H9 (cell line): Measurements from ENCODE around the gene USP17L27. TPM values are rescaled to one million over a fixed set of nuclear protein-coding genes. Genes with fewer than 3 reads are reported as not detected.
"Not testable (repeated sequence)": the region's sequence is repeated elsewhere in the genome, so short reads cannot be mapped to it uniquely, and the experiment has no call there.

Experiments
- DNase-seq: peaks from one replicate; pipeline ENCODE4 v3.0.0-alpha.2; 2017
- H2AFZ ChIP-seq: one replicate; pipeline ENCODE4 v1.6.1; 2013; ENCODE audit warnings: mild to moderate bottlenecking, low read length, control low read depth, moderate library complexity
- H2AK5ac ChIP-seq: 2 replicates; pipeline ENCODE4 v1.6.1; 2013; ENCODE audit warnings: low read length, control low read depth, mixed read lengths; ENCODE audit not compliant: insufficient read length
- H2BK120ac ChIP-seq: one replicate; pipeline ENCODE4 v1.6.1; 2013; ENCODE audit warnings: low read depth, mild to moderate bottlenecking, low read length, control low read depth, inconsistent platforms; ENCODE audit not compliant: poor library complexity, severe bottlenecking
- H2BK12ac ChIP-seq: 2 replicates; pipeline ENCODE4 v1.6.1; 2013; ENCODE audit warnings: low read length, control low read depth, mixed read lengths, low read depth; ENCODE audit not compliant: insufficient read length
- H2BK15ac ChIP-seq: 2 replicates; pipeline ENCODE4 v1.6.1; 2013; ENCODE audit warnings: low read depth, low read length, control low read depth
- H2BK20ac ChIP-seq: one replicate; pipeline ENCODE4 v1.6.1; 2013; ENCODE audit warnings: low read depth, mild to moderate bottlenecking, low read length, control low read depth, inconsistent platforms; ENCODE audit not compliant: poor library complexity, severe bottlenecking
- H2BK5ac ChIP-seq: 2 replicates; pipeline ENCODE4 v1.6.1; 2013; ENCODE audit warnings: low read length, control low read depth, mixed read lengths; ENCODE audit not compliant: insufficient read length
- H3K14ac ChIP-seq: 2 replicates; pipeline ENCODE4 v1.6.1; 2013; ENCODE audit warnings: low read length, control low read depth; ENCODE audit not compliant: insufficient read depth
- H3K18ac ChIP-seq: 2 replicates; pipeline ENCODE4 v1.6.1; 2013; ENCODE audit warnings: low read depth, mild to moderate bottlenecking, mixed read lengths, low read length, control low read depth; ENCODE audit not compliant: insufficient read length
- H3K23ac ChIP-seq: 2 replicates; pipeline ENCODE4 v1.6.1; 2013; ENCODE audit warnings: low read length, control low read depth, mixed read lengths, low read depth; ENCODE audit not compliant: insufficient read length
- H3K23me2 ChIP-seq: 2 replicates; pipeline ENCODE4 v1.6.1; 2013; ENCODE audit warnings: low read depth, mild to moderate bottlenecking, mixed read lengths, low read length, control low read depth; ENCODE audit not compliant: insufficient read length, poor library complexity, severe bottlenecking
- H3K27ac ChIP-seq: 2 replicates; pipeline ENCODE4 v1.5.1; 2013; ENCODE audit warnings: low read length, control low read depth, mixed read lengths, low read depth; ENCODE audit not compliant: insufficient read length
- H3K27me3 ChIP-seq: 2 replicates; pipeline ENCODE4 v1.6.1; 2013; ENCODE audit warnings: low read length, control low read depth, inconsistent platforms; ENCODE audit not compliant: insufficient read depth
- H3K4ac ChIP-seq: 2 replicates; pipeline ENCODE4 v1.6.1; 2013; ENCODE audit warnings: low read depth, mild to moderate bottlenecking, control low read depth, inconsistent platforms, low read length, moderate library complexity
- H3K4me1 ChIP-seq: 2 replicates; pipeline ENCODE4 v1.6.1; 2013; ENCODE audit warnings: low read length, control low read depth, inconsistent platforms; ENCODE audit not compliant: insufficient read depth
- H3K4me2 ChIP-seq: 2 replicates; pipeline ENCODE4 v1.6.1; 2013; ENCODE audit warnings: low read length, control low read depth, mixed read lengths; ENCODE audit not compliant: insufficient read length, insufficient read depth
- H3K56ac ChIP-seq: 2 replicates; pipeline ENCODE4 v1.6.1; 2013; ENCODE audit warnings: low read depth, mild to moderate bottlenecking, mixed read lengths, low read length, control low read depth; ENCODE audit not compliant: insufficient read length
- H3K79me1 ChIP-seq: 2 replicates; pipeline ENCODE4 v1.6.1; 2013; ENCODE audit warnings: low read depth, mild to moderate bottlenecking, moderate library complexity, low read length, control low read depth, inconsistent platforms; ENCODE audit not compliant: insufficient read depth, poor library complexity, severe bottlenecking
- H3K79me2 ChIP-seq: 2 replicates; pipeline ENCODE4 v1.6.1; 2013; ENCODE audit warnings: low read length, control low read depth, inconsistent platforms; ENCODE audit not compliant: insufficient read depth
- H3K9ac ChIP-seq: 2 replicates; pipeline ENCODE4 v1.6.1; 2013; ENCODE audit warnings: low read length, control low read depth, mixed read lengths; ENCODE audit not compliant: insufficient read length; ENCODE audit errors: extremely low read depth
- H3K9me3 ChIP-seq: one replicate; pipeline ENCODE4 v1.6.1; 2013; ENCODE audit warnings: low read depth, low read length, inconsistent platforms; ENCODE audit not compliant: control insufficient read depth
- H3T11ph ChIP-seq: one replicate; pipeline ENCODE4 v1.6.1; 2013; ENCODE audit warnings: mild to moderate bottlenecking, low read length, control low read depth, inconsistent platforms
- H4K20me1 ChIP-seq: one replicate; pipeline ENCODE4 v1.6.1; 2013; ENCODE audit not compliant: control insufficient read depth, insufficient read length, insufficient read depth
- H4K5ac ChIP-seq: 2 replicates; pipeline ENCODE4 v1.6.1; 2013; ENCODE audit warnings: low read depth, mild to moderate bottlenecking, mixed read lengths, low read length, control low read depth; ENCODE audit not compliant: insufficient read length
- H4K8ac ChIP-seq: replicated peaks from 2 replicates; pipeline ENCODE4 v1.6.1; 2013; ENCODE audit warnings: low read length, control low read depth, mixed read lengths, low read depth; ENCODE audit not compliant: insufficient read length
- H4K91ac ChIP-seq: 2 replicates; pipeline ENCODE4 v1.6.1; 2013; ENCODE audit warnings: low read depth, mild to moderate bottlenecking, moderate library complexity, mixed read lengths, low read length, control low read depth; ENCODE audit not compliant: insufficient read length
- H3K27ac Mint-ChIP-seq, 3 experiments: 2 replicates in 2 of 3; 3 replicates in 1 of 3; pipeline ENCODE4 v1.8.0; 2020 to 2021; ENCODE audit warnings: mixed read lengths in 3 of 3, mild to moderate bottlenecking in 1 of 3, moderate library complexity in 1 of 3
- H3K27me3 Mint-ChIP-seq: 2 replicates; pipeline ENCODE4 v1.8.0; 2021; ENCODE audit warnings: low read depth, mild to moderate bottlenecking, moderate library complexity, mixed read lengths
- H3K36me3 Mint-ChIP-seq, 3 experiments: 2 replicates in 2 of 3; 3 replicates in 1 of 3; pipeline ENCODE4 v1.8.0; 2020 to 2021; ENCODE audit warnings: low read depth in 3 of 3, mixed read lengths in 3 of 3; ENCODE audit not compliant: insufficient read depth in 1 of 3
- H3K4me1 Mint-ChIP-seq, 2 experiments: 2 replicates each; pipeline ENCODE4 v1.8.0; 2020; ENCODE audit warnings: mixed read lengths in 2 of 2
- H3K4me3 Mint-ChIP-seq, 2 experiments: 2 replicates in 1 of 2; 3 replicates in 1 of 2; pipeline ENCODE4 v1.8.0; 2020 to 2021; ENCODE audit warnings: mild to moderate bottlenecking in 2 of 2, mixed read lengths in 2 of 2, moderate library complexity in 1 of 2
- H3K9me3 Mint-ChIP-seq, 2 experiments: 2 replicates in 1 of 2; 3 replicates in 1 of 2; pipeline ENCODE4 v1.8.0; 2020; ENCODE audit warnings: mild to moderate bottlenecking in 2 of 2, mixed read lengths in 2 of 2, moderate library complexity in 1 of 2
- WGBS: extraction: QIAGEN DNeasy Blood & Tissue Kit; methylation state at CpG from one replicate; pipeline ENCODE4 v1.1.7; 2013; ENCODE audit warnings: missing lambda C conversion rate, low lambda C conversion rate, mixed read lengths; ENCODE audit not compliant: insufficient read length; ENCODE audit errors: extremely low coverage; 5-methylcytosine and 5-hydroxymethylcytosine counted together
- total RNA-seq: library from RNA; stranded (reverse); gene quantifications from 2 replicates; pipeline ENCODE4 v1.2.1, GENCODE V29; 2021

USP17L27 gene
- total RNA-seq, 1 experiment from 2014 or later = not detected

DNA sequence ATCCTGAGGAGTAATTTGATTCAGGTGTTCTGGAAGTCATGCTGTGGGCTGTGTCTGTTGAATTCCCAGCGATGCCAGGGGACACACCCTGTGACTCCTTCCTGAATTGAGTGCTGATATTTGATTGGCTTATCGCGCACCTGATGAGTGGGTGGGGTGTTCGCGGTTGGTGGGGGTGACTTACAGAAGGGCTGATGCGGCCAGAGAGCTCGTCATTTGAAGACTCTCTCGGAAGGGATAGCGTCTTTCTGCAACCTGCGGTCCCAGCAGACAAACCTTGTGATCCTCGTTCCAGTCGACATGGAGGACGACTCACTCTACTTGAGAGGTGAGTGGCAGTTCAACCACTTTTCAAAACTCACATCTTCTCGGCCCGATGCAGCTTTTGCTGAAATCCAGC, 19.1 kb upstream of the USP17L27 start, which contains the start of gene USP17L24:
USP17L24 (plus strand) TSS at position 301 of the 400 bp plus-strand sequence; CDS start at position 301, 0 bp downstream.
- not testable (repeated sequence) for H4K20me1 ChIP-seq, H3K36me3 Mint-ChIP-seq, H3K9me3 Mint-ChIP-seq, H3K4ac ChIP-seq, H3K27ac ChIP-seq, H3K56ac ChIP-seq, H4K8ac ChIP-seq, H3K27me3 ChIP-seq, H3K4me1 Mint-ChIP-seq, H2BK120ac ChIP-seq, H3T11ph ChIP-seq, H2BK20ac ChIP-seq, H3K4me3 Mint-ChIP-seq, H3K9me3 ChIP-seq, H3K4me2 ChIP-seq, H3K23ac ChIP-seq, H3K27ac Mint-ChIP-seq, H2AK5ac ChIP-seq, H3K9ac ChIP-seq, H3K4me1 ChIP-seq, H4K91ac ChIP-seq, H3K18ac ChIP-seq, H2BK5ac ChIP-seq, H3K14ac ChIP-seq, H3K27me3 Mint-ChIP-seq, H3K79me2 ChIP-seq, H2BK15ac ChIP-seq, H2BK12ac ChIP-seq, H3K79me1 ChIP-seq, DNase-seq, H2AFZ ChIP-seq, H3K23me2 ChIP-seq, H4K5ac ChIP-seq
- no CpG with 5 or more reads among the region's 15 CpGs for WGBS

DNA sequence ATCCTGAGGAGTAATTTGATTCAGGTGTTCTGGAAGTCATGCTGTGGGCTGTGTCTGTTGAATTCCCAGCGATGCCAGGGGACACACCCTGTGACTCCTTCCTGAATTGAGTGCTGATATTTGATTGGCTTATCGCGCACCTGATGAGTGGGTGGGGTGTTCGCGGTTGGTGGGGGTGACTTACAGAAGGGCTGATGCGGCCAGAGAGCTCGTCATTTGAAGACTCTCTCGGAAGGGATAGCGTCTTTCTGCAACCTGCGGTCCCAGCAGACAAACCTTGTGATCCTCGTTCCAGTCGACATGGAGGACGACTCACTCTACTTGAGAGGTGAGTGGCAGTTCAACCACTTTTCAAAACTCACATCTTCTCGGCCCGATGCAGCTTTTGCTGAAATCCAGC, 14.3 kb upstream of the USP17L27 start, which contains the start of gene USP17L25:
USP17L25 (plus strand) TSS at position 301 of the 400 bp plus-strand sequence; CDS start at position 301, 0 bp downstream.
- WGBS = no CpG with 5 or more reads among the region's 15 CpGs
- H3K27me3 Mint-ChIP-seq, H3K9ac ChIP-seq, DNase-seq, H3K79me2 ChIP-seq, H4K20me1 ChIP-seq, H4K5ac ChIP-seq, H3K23me2 ChIP-seq, H3K79me1 ChIP-seq, H4K91ac ChIP-seq, H3K23ac ChIP-seq, H3K27ac Mint-ChIP-seq, H2BK5ac ChIP-seq, H4K8ac ChIP-seq, H3K4me2 ChIP-seq, H3K9me3 ChIP-seq, H2BK120ac ChIP-seq, H3K4me1 ChIP-seq, H2BK15ac ChIP-seq, H2AFZ ChIP-seq, H3K9me3 Mint-ChIP-seq, H3K14ac ChIP-seq, H3K27me3 ChIP-seq, H3K36me3 Mint-ChIP-seq, H3K56ac ChIP-seq, H3K18ac ChIP-seq, H3K27ac ChIP-seq, H2BK12ac ChIP-seq, H3K4ac ChIP-seq, H3K4me3 Mint-ChIP-seq, H3K4me1 Mint-ChIP-seq, H2AK5ac ChIP-seq, H3T11ph ChIP-seq, H2BK20ac ChIP-seq: not testable (repeated sequence)
